PC-9 (cell line): Measurements from ENCODE around the gene NSMCE3. TPM values are rescaled to one million over a fixed set of nuclear protein-coding genes. Genes with fewer than 3 reads are reported as not detected.

Experiments
- BruUV-seq: library from RNA; stranded (reverse); fragments of 400-500 nt; replicated peaks from 2 replicates; lab custom pipeline; 2021; lab: Mats Ljungman, UMichigan
- CTCF ChIA-PET: fragments of 300-600 bp; sonication (Branson Sonifier 250); formaldehyde crosslinking; loops from one replicate; lab custom pipeline; 2022; ENCODE audit warnings: antibody characterized with exemption; lab: Charles Lee
- POLR2A ChIA-PET: fragments of 300-600 bp; sonication (Branson Sonifier 250); formaldehyde crosslinking; loops from one replicate; lab custom pipeline; 2022; ENCODE audit warnings: antibody characterized with exemption; ENCODE audit not compliant: unreplicated experiment; lab: Charles Lee
- DNase-seq, 2 experiments: peaks; one replicate each; pipeline versions ENCODE4 v3.0.0 to v3.0.0-alpha.2; 2015 to 2022; ENCODE audit warnings: mixed read lengths in 1 of 2
- H2AFZ ChIP-seq: fragments of 200-600 bp; sonication (generic); 2 replicates; pipeline ENCODE4 v1.8.1; 2017; ENCODE audit warnings: antibody characterized with exemption
- H3F3A ChIP-seq: fragments of 200-600 bp; sonication (generic); 2 replicates; pipeline ENCODE4 v1.8.1; 2017; ENCODE audit warnings: antibody characterized with exemption, mild to moderate bottlenecking, low read depth; ENCODE audit not compliant: insufficient read depth
- H3K27ac ChIP-seq: fragments of 200-600 bp; sonication (generic); 2 replicates; pipeline ENCODE4 v1.6.1; 2016; ENCODE audit warnings: mixed run types
- H3K27me3 ChIP-seq: fragments of 200-600 bp; sonication (generic); 2 replicates; pipeline ENCODE4 v1.6.1; 2016; ENCODE audit warnings: low read depth, mixed run types; ENCODE audit not compliant: insufficient read depth
- H3K36me3 ChIP-seq: fragments of 200-600 bp; sonication (generic); 2 replicates; pipeline ENCODE4 v1.6.1; 2016; ENCODE audit warnings: low read depth, mixed run types
- H3K4me1 ChIP-seq: fragments of 200-600 bp; sonication (generic); replicated peaks from 2 replicates; pipeline ENCODE4 v1.6.1; 2016; ENCODE audit warnings: mixed run types; ENCODE audit not compliant: insufficient read depth
- H3K4me2 ChIP-seq: fragments of 200-600 bp; sonication (generic); 2 replicates; pipeline ENCODE4 v1.6.1; 2017; ENCODE audit warnings: mixed run types
- H3K4me3 ChIP-seq: fragments of 200-600 bp; sonication (generic); 2 replicates; pipeline ENCODE4 v1.6.1; 2016; ENCODE audit warnings: mixed run types
- H3K79me2 ChIP-seq: fragments of 200-600 bp; sonication (generic); 2 replicates; pipeline ENCODE4 v1.6.1; 2017; ENCODE audit warnings: low read depth, mixed run types
- H3K9me2 ChIP-seq: fragments of 200-600 bp; sonication (generic); 2 replicates; pipeline ENCODE4 v1.8.1; 2017; ENCODE audit warnings: mild to moderate bottlenecking; ENCODE audit not compliant: insufficient read depth
- H3K9me3 ChIP-seq: fragments of 200-600 bp; sonication (generic); 2 replicates; pipeline ENCODE4 v1.8.1; 2016; ENCODE audit warnings: low read depth; ENCODE audit not compliant: insufficient read depth
- H4K20me1 ChIP-seq: fragments of 200-600 bp; sonication (generic); 2 replicates; pipeline ENCODE4 v1.8.1; 2017; ENCODE audit not compliant: insufficient read depth
- EZH2 ChIP-seq: fragments of 200-600 bp; sonication (generic); IDR thresholded peaks from 2 replicates; pipeline ENCODE4 v1.8.0; 2017; ENCODE audit warnings: antibody characterized with exemption, low read depth
- intact Hi-C: fragments of 100-400 bp; cut with micrococcal nuclease; formaldehyde crosslinking; loops from one replicate; pipeline ENCODE4 v1.10.0; 2022; ENCODE audit not compliant: unreplicated experiment
- total RNA-seq: library from RNA; stranded (reverse); gene quantifications from 2 replicates; pipeline ENCODE4 v1.2.3, GENCODE V29; 2021
- TF ChIP-seq, protein P1 (sequence below): fragments of 200-600 bp; sonication (generic); conservative IDR thresholded peaks from 2 replicates; pipeline ENCODE4 v1.6.1; 2017; ENCODE audit warnings: mixed run types, antibody characterized with exemption, mild to moderate bottlenecking, moderate library complexity

NSMCE3 gene
- total RNA-seq, 1 experiment from 2014 or later: 4.0 TPM

DNA sequence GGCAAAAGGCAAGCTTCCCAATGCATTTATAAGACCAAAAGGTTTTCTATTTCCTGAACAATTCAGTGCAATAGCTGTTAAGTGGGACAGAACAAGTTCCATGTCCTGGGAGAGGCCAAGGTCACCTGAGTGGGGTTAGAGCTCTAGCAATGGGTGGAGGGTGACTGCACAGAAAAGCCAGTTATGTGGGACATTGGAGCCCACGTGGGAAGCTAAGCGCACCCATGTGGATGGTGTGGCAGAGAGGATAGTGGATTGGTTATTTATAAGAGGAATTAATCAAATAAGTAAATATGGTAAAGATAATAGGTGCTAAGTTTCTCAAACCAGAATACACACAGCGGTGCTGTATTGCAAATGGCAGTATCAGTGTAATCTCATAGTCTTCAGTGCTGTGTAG is 6.3 kb downstream of the NSMCE3 start:
- intact Hi-C loops: no loop called here
- H3K4me1 ChIP-seq: no peaks in the 10 kb centered on the region
- H3K79me2 ChIP-seq: no peaks in the 10 kb centered on the region
- H3K4me2 ChIP-seq: no peak overlapping the region
- BruUV-seq: no TSS peak
- TF ChIP-seq, protein P1, sequence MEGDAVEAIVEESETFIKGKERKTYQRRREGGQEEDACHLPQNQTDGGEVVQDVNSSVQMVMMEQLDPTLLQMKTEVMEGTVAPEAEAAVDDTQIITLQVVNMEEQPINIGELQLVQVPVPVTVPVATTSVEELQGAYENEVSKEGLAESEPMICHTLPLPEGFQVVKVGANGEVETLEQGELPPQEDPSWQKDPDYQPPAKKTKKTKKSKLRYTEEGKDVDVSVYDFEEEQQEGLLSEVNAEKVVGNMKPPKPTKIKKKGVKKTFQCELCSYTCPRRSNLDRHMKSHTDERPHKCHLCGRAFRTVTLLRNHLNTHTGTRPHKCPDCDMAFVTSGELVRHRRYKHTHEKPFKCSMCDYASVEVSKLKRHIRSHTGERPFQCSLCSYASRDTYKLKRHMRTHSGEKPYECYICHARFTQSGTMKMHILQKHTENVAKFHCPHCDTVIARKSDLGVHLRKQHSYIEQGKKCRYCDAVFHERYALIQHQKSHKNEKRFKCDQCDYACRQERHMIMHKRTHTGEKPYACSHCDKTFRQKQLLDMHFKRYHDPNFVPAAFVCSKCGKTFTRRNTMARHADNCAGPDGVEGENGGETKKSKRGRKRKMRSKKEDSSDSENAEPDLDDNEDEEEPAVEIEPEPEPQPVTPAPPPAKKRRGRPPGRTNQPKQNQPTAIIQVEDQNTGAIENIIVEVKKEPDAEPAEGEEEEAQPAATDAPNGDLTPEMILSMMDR: no peak
- TF ChIP-seq EZH2: no peak
- no peaks in the 10 kb centered on the region for H3F3A ChIP-seq
- H3K9me2 ChIP-seq: no peaks in the 10 kb centered on the region
- CTCF ChIA-PET: no interaction called here
- H3K9me3 ChIP-seq: no peaks in the 10 kb centered on the region
- H4K20me1 ChIP-seq: no peaks in the 10 kb centered on the region
- DNase-seq: no peak
- H2AFZ ChIP-seq: no peak overlapping the region
- H3K4me3 ChIP-seq: no peak overlapping the region
- H3K27me3 ChIP-seq: no peaks in the 10 kb centered on the region
- no peaks in the 10 kb centered on the region for H3K36me3 ChIP-seq
- POLR2A ChIA-PET: no interaction called here
- H3K27ac ChIP-seq: no peak overlapping the region

DNA sequence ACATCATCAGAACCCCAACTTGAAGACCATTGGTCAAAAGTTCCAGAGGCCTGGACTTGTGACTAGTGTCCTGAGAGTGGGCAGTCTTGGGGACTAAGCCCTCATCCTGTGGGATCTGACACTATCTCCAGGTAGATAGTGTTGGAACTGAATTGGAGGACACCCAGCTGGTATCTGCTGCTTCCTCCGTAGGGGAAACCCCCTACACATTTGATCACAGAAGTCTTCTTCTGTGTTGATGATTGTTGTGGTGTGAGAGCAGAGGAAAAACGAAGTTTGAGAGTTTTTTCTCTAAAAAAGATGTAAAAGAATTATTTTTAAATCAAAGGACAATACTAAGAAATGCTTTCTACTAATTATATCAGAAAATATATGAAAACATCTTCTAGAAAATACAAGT is 6.9 kb downstream of the NSMCE3 start:
- Histone ChIP-seq H3K4me2 (no peak overlapping the region), H3F3A (no peaks in the 10 kb centered on the region), H2AFZ (no peak overlapping the region), H3K36me3 (no peaks in the 10 kb centered on the region), H3K79me2 (no peaks in the 10 kb centered on the region), H4K20me1 (no peaks in the 10 kb centered on the region), H3K4me1 (no peaks in the 10 kb centered on the region), H3K4me3 (no peak overlapping the region), H3K27me3 (no peaks in the 10 kb centered on the region), H3K9me2 (no peaks in the 10 kb centered on the region), H3K27ac (no peak overlapping the region), H3K9me3 (no peaks in the 10 kb centered on the region)
- TF ChIP-seq, protein P1: no peak
- no peak for TF ChIP-seq EZH2
- no peak for DNase-seq
- ChIA-PET POLR2A (no interaction called here), CTCF (no interaction called here)
- no TSS peak for BruUV-seq
- intact Hi-C loops: no loop called here

DNA sequence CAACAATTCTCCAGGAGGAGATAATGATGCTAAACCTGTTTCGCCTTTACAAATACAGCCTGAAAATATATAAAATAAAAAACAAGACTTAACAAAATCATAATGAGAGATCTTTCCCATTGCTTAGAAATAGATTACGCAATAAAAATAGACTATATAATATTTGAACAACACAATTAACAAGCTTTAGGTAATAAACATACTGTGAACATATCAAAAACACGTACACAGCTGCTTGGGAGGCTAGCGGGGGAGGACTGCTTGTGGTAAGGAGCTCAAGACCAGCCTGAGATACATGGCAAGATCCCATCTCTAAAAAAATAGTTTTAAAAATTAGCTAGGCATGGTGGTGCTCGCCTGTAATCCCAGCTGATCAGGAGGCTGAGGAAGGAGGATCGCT is 8.7 kb downstream of the NSMCE3 start:
- no peak overlapping the region for H2AFZ ChIP-seq
- TF ChIP-seq, protein P1: no peak
- TF ChIP-seq EZH2: no peak
- no peak overlapping the region for H3K4me3 ChIP-seq
- no peak overlapping the region for H3K27ac ChIP-seq
- H3K9me3 ChIP-seq: no peaks in the 10 kb centered on the region
- DNase-seq: no peak
- H3F3A ChIP-seq: no peaks in the 10 kb centered on the region
- no TSS peak for BruUV-seq
- H3K79me2 ChIP-seq: no peaks in the 10 kb centered on the region
- no peaks in the 10 kb centered on the region for H3K9me2 ChIP-seq
- H3K4me2 ChIP-seq: no peak overlapping the region
- no peaks in the 10 kb centered on the region for H3K4me1 ChIP-seq
- intact Hi-C loops: no loop called here
- ChIA-PET POLR2A (no interaction called here), CTCF (no interaction called here)
- H4K20me1 ChIP-seq: no peaks in the 10 kb centered on the region
- no peaks in the 10 kb centered on the region for H3K36me3 ChIP-seq
- no peaks in the 10 kb centered on the region for H3K27me3 ChIP-seq
